Activated CD4-positive, alpha-beta T cell treated with anti-CD3 and anti-CD28 coated beads, Interleukin-2, Interleukin-4, amounts not matched to agents 100 ng/mL and 50 ng/mL, durations not matched to agents 16 hours and 8 hours (primary cell): Measurements from ENCODE around the gene GJC2.

Experiments
- DNase-seq: peaks from one replicate; pipeline ENCODE4 v3.0.0-alpha.2; 2020; ENCODE audit warnings: low spot score

Gene GJC2

GRCh38 chr1:228145463-228146416 lies 4.0 kb upstream of the GJC2 start:
- DNase-seq: no peak

DNA sequence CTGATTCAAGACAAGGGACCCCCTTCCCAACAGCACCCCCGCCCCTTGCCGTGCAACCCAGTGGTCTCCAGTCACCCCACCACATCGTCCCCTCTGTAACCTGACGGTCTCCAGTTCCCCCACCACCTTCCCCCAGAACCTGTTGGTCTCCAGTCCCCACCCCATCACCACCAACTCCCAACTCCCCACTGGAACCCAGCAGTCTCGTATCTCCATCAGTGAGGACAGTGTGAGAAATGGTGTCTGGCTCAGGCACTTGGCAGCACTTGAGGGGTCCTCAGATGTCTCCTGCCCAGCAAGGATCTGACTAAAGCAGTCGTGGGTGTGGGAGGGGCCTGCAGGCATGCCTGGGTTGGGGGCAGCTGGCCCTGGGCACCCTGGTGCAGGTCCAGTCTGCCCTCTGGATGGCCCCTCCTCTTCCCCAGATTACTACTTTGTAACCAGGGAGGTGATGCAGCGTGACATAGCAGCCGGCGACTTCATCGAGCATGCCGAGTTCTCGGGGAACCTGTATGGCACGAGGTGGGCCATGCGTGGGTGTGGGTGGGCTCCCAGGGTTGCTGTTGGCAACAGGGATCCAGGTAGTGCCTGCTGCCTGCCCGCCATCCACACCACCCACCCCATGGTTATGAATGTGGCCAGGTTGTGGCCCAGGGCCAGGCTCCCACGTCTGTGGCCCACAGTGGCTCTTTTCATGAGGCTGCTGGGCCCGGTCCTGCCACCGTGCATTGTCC lies 3.1 kb upstream of the GJC2 start:
- DNase-seq: no peak

- no peak for DNase-seq
These were observed 2.5 kb upstream of the GJC2 start for GRCh38 chr1:228147151-228147693.

- no peak for DNase-seq
These were observed 2.0 kb upstream of the GJC2 start for GRCh38 chr1:228147768-228148167.

- DNase-seq: no peak
These were observed 1.4 kb upstream of the GJC2 start for GRCh38 chr1:228148196-228148861.

DNA sequence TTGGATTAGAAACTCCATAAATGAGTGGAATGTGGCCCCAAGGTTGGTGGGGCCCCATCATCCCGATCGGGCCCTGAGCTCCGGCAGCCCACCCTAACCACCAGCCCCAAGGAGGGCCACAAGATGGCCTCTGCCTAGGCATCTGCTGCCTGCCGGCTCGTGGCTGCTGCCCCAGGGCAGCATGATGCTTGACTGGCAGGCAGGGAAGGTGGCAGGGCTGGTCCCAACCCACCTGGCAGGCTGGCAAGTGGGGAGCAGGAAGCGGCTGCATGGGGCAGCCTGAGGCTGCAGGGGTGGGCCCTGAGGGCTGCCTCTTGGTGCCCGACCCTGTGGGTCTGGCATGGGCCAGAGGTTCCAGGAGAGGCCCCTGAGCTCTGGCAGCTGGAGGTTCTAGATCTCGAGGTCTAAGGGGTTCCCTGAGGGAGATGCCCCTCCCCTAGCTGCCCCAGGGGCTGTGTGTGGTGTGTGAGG lies 760 bp upstream of the GJC2 start:
- DNase-seq: no peak

DNA sequence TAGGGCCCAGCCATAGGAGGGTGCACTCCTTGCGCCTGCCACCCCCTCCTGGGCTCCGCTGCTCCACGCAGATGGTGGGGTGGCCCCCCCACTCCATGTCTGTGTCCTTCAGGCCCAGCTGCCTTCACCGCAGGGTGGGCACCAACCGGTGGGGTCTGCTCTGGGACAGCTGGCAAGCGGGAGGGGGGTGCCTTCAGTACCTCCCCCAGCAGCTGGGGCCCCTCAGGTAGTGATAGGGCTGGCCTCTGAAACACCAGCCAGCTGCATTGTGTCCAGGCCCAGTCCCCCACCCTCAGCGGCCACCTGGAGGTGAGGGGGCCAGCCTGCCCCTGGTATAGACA lies 360 bp downstream of the GJC2 start:
- no peak for DNase-seq

- no peak for DNase-seq
These were observed 890 bp downstream of the GJC2 start for GRCh38 chr1:228150461-228151179.

DNA sequence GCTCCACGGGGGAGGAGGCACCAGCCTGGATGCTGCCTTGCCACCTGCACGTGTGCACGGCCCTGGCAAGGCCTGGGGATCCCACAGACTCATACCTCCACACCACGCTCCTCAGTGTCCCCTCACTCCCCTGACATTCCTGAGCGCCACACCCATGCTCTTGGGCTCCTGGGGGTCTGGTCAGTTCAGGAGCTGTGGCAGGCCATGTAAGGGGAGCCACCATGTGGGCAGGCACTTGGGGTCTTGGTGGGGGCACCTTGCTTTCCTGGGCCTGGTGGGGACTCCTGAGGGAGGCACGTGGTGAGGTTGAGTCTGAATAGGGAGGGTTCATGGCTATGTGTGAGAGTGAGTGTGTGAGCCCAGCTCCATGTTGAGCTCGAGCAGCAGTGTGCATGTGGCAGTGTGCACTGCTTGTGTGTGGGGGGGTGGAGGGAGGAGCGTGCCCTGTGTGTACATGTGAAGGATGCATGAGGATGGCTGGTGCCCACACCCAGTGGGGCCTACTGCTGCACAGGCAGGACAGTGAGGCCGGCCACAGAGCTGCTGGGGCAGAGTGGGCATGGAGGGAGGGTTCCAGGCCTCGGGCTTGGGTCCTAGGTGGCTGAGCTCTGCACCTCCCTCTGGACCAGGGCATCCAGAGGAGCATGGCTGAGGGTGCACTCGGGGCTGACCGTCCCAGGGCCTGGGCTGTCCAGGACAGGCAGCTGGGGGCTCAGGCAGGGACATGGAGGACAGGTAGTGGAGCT lies 1.6 kb downstream of the GJC2 start:
- no peak for DNase-seq

DNA sequence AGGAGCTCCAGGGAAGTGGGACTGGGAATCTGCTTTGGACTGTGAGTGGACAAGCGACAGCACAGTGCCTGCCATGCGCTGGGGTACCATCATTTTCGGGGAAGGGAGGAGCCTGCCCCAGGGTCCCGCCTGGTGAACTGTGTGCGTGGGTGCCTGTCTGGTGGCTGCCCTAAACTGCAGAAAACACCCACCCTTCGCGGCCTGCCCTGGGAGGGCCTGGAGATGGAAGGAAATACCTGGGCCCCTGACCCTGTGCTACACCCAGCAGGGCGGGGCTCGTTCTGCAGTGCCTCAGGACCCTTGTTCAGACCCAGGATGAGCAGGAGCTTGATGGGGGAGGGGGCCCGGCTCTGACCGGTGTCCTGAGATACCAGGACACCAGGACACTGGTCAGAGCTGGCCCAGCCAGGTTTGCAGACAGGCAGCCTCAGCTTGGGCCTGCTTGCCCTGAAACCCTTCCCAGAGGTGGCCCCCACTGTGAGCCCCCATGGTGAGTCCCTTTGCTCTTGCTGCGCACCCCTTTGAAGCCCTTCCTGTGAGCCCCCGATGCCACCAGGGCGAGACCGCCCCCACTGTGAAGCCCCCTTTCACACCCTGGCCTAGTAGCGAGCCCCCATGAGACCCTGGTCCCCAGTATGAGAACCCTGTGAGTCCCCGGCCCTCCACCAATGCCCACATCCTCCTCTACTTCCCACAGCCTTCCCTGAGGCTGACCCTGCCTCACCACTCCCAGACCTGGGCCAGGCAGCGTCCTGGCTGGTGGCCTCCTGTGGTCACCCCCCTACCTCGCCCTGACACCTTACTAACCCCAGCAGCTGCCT lies 2.6 kb downstream of the GJC2 start:
- DNase-seq: no peak

GRCh38 chr1:228152918-228153258 lies 3.2 kb downstream of the GJC2 start:
- DNase-seq: no peak

DNA sequence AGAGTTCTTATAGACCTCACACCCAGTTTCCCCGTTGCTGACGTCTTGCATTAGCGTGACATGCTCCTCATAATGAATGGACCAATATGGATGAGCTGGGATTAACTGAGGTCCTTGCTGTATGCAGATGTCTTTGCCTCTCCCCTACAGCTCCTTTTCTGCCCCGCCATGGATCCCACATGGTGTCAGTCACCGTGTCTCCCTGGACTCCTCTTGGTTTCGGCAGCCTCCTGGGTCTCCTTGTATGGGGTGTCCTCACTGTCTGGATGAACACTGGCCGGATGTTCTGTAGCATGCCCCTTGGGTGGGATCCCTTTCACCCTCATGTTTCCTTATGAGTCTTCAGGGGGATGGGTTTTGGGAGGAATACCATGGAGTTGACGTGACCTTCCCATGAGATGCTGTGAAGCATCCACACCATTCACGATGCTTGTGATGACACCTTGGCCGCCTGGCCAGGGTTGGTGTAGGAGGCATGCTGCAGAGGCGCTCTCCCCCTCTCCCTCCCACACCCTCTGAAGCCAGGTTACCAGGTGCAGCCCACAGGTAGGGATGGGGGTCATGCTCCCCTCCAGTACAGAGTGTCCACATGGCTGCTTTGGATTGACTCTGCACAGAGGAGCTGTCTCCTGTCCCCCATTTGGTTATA lies 4.4 kb downstream of the GJC2 start:
- no peak for DNase-seq

DNA sequence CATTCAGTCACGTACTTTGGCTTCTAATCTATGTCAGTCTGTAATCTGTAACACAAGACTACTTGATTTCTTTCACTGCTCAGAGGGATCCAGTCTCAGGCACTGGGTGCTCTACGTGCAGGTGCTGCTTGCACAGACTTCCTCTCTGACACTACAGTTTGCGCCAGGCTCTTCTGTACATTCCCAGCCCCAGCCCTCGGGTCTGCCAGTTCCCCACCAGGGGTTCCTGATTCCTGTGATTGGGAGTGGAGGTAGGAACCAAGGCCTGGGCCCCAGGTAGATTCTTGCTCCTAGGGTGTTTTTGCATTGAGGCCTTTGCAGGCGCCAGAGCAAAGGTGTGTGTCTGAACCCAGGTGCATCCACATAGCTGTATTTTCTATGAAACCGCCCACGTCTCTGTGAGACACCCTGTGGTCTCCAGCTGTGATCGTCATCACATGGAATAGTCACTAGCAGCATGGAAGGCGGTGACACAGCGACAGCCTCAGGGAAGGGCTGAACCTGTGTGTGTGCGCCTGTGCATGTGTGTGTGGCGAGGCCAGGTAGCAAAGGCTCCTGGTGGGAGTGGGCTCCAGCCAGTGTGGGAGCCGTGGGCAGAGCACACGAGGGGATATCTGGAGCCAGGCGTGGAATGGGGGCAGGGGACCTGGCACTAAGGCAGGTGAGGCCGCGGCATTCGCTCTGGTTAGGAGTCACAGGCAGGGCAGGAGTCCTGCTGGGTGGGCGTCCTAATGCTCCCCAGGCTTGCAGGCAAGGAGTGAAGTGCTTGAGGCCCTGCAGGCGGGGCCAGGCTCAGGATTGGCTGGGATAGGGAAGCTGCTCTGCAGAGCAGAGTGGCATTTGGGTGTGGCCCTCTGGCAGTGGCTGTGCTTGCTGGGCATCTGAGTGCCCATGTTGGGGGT lies 5.2 kb downstream of the GJC2 start:
- DNase-seq: no peak

DNA sequence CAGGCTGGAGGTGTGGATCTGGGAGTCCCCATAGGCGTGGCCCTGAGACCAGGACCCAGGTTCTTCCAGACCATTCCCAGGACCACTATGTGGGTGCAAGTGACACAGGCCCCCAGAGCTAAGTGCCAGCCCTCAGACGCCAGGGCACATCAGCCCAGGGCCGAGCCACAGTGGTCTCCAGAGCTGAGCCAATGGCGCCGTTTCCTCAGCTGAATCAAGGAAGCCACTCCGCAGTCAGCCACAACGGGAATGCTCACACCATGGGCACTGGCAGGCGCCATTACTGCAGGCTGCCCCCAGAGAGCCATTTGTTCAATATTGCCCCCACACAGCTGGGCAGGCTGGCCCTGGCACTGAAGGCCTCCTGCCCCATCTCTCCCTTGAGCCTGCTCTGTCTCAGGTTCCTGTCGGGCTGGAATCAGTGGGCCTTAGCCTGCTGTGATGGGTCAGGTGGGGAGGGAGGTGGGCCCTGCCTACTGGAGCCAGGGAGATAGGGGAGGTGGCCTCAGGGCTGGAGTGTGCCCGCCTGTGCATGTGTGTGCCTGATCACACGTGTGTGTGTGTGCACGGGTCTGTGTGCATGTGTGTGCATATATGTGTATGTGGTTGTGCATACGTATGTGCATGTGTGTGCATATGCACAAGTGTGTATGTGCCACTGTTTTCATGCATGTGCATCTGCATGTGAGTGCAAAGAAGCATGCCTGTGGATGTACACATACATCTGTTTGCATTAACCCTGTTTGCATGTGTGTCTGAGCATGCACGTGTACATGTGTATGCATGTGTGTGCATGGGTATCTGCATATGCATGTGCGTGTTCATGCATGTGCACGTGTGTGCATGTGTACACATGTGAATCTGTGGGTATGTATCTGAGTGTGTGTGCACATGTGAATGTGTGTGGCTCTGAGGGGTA lies 6.1 kb downstream of the GJC2 start:
- DNase-seq: no peak

DNA sequence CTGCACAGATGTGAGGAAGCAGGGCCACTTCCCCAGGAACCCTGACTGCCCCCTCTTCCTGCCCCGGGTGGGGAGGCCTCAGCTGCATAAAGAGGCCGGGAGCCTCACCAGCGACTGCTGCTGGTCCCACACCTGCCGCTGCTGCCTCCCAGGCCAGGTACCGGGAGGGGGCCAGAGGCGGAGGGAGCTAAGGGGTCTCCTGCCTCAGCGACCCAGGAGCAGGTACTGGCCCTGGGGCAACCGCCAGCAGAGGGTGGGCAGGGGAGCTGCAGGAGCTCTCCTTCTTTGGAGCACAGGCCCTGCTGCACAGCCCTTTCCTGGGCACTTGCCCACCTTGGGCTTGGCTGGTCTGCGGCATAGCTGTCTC lies 6.8 kb downstream of the GJC2 start:
- DNase-seq: no peak

DNA sequence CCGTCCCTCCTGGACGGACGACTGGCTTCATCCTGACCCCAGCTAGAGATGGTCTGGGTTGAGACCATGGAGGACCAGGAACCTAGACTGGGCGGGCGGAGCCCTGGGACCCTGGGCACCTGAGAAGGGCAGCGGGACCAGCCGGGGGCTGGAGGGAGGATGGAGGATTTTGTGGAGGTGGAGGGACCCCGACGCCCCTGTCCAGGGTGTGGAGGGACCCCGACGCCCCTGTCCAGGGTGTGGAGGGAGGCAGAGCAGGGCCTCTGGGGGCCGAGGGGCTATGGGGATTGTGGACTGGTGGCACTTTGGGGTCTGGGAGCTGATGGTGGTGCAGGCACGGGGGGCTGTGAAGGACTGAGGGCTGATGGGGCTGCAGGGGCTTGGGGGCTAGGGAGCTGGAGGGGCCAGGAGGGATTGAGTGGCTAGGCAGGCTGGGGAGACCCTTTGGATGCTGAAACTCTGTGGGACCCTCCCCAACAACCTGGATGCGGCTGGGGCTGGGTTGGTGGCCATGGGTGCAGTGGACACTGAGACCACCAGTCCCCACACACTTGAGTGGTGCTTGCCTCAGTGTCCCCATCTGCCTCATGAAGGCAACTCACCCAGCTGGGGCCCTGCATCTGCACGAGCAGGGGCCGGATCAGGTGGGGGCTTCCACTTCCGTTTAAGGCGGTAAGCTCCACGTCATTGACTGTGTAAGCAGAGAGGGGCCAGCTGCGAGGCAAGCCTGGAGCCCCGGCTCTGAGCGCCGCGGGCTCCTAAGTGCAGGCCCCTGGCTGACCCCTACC lies 7.4 kb downstream of the GJC2 start:
- no peak for DNase-seq

DNA sequence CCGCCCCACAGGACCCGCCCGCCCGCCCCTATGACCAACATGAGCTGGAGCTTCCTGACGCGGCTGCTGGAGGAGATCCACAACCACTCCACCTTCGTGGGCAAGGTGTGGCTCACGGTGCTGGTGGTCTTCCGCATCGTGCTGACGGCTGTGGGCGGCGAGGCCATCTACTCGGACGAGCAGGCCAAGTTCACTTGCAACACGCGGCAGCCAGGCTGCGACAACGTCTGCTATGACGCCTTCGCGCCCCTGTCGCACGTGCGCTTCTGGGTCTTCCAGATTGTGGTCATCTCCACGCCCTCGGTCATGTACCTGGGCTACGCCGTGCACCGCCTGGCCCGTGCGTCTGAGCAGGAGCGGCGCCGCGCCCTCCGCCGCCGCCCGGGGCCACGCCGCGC lies 8.0 kb downstream of the GJC2 start:
- no peak for DNase-seq
